A549 (cell line): ENCODE measurements around the gene RSRC1. TPM values are rescaled to one million over a fixed set of nuclear protein-coding genes. Genes with fewer than 3 reads are reported as not detected.

Experiments
- ATAC-seq, 2 experiments: fragments of 200-7000 bp in 1 of 2; fragments of >200 bp in 1 of 2; cut with Nextera tagmentation in 1 of 2; cut with Tn5 transposase in 1 of 2; 3 replicates each; pipeline versions ENCODE4 v1.8.0 to v1.9.1; 2018 to 2020; ENCODE audit warnings: mild to moderate bottlenecking in 1 of 2, moderate library complexity in 1 of 2
- CTCF ChIA-PET: fragments of 300-600 bp; sonication (Branson Sonifier 250); formaldehyde crosslinking; extraction: SDS; loops from one replicate; lab custom pipeline; 2021; ENCODE audit warnings: antibody characterized with exemption, inconsistent platforms; lab: Yijun Ruan, JAX
- POLR2A ChIA-PET: fragments of 350-600 bp; formaldehyde crosslinking; extraction: SDS; loops from one replicate; lab custom pipeline; 2021; ENCODE audit warnings: antibody characterized with exemption, inconsistent platforms; lab: Yijun Ruan, JAX
- DNase-seq, 2 experiments: peaks; one replicate each; pipeline versions ENCODE4 v3.0.0 to v3.0.0-alpha.2; 2011 to 2016; ENCODE audit warnings: low read depth in 1 of 2, low spot score in 1 of 2
- FAIRE-seq: peaks from 2 replicates; lab custom pipeline; 2011; peaks lifted over from hg19 to GRCh38; lab: Jason Lieb, UNC
- H3K27ac ChIP-seq, 2 experiments: fragments of >200 bp; sonication (Bioruptor Twin); formaldehyde crosslinking; 3 replicates each; pipeline ENCODE4 v1.5.1; 2016 to 2017
- H3K4me1 ChIP-seq: fragments of >200 bp; sonication (Bioruptor Twin); formaldehyde crosslinking; 3 replicates; pipeline ENCODE4 v1.6.1; 2016
- H3K4me2 ChIP-seq: fragments of >200 bp; sonication (Bioruptor Twin); formaldehyde crosslinking; 3 replicates; pipeline ENCODE4 v1.6.1; 2016
- H3K4me3 ChIP-seq: fragments of >200 bp; sonication (Bioruptor Twin); formaldehyde crosslinking; 3 replicates; pipeline ENCODE4 v1.5.1; 2016
- H3K9me3 ChIP-seq: fragments of >200 bp; sonication (Bioruptor Twin); formaldehyde crosslinking; 3 replicates; pipeline ENCODE4 v1.6.1; 2016
- BCL3 ChIP-seq: fragments of >200 bp; sonication (Bioruptor Twin); formaldehyde crosslinking; IDR thresholded peaks from 3 replicates; pipeline ENCODE4 v1.6.1; 2016
- CTCF ChIP-seq: fragments of >200 bp; sonication (Bioruptor Twin); formaldehyde crosslinking; IDR thresholded peaks from 3 replicates; pipeline ENCODE4 v1.5.1; 2016
- ESRRA ChIP-seq: fragments of 150-350 bp; IDR thresholded peaks from 2 replicates; pipeline ENCODE4 v1.6.1; 2014; ENCODE audit warnings: mild to moderate bottlenecking, low read length, borderline replicate concordance
- FOSB ChIP-seq: fragments of 250-450 bp; sonication (Bioruptor Pico); IDR thresholded peaks from 2 replicates; pipeline ENCODE4 v1.5.0; 2020; ENCODE audit warnings: mild to moderate bottlenecking, moderate library complexity
- HES2 ChIP-seq: fragments of >200 bp; sonication (Bioruptor Twin); formaldehyde crosslinking; IDR thresholded peaks from 2 replicates; pipeline ENCODE4 v1.6.1; 2016
- HEYL ChIP-seq: fragments of 250-450 bp; sonication (Bioruptor Pico); IDR thresholded peaks from 2 replicates; pipeline ENCODE4 v1.8.0; 2021; ENCODE audit warnings: mild to moderate bottlenecking, moderate library complexity
- HOXB5 ChIP-seq: fragments of 250-450 bp; sonication (Bioruptor Pico); IDR thresholded peaks from 2 replicates; pipeline ENCODE4 v1.5.0; 2020; ENCODE audit warnings: mild to moderate bottlenecking, moderate library complexity
- KDM1A ChIP-seq: fragments of 200-600 bp; sonication (generic); IDR thresholded peaks from 2 replicates; pipeline ENCODE4 v1.6.1; 2016; ENCODE audit warnings: low read depth, mild to moderate bottlenecking
- MAFK ChIP-seq: fragments of 450-650 bp; IDR thresholded peaks from 2 replicates; pipeline ENCODE4 v1.6.1; 2014; ENCODE audit not compliant: partially characterized antibody
- MAZ ChIP-seq: fragments of 150-350 bp; IDR thresholded peaks from 2 replicates; pipeline ENCODE4 v1.6.1; 2014; ENCODE audit warnings: antibody characterized with exemption, low read depth, low read length, borderline replicate concordance
- MYC ChIP-seq: IDR thresholded peaks from 2 replicates; pipeline ENCODE4 v1.6.1; 2012; ENCODE audit warnings: mild to moderate bottlenecking, inconsistent platforms, low read length, improper control_type of control experiment, borderline replicate concordance
- NFE2L2 ChIP-seq: fragments of 150-350 bp; conservative IDR thresholded peaks from 2 replicates; pipeline ENCODE4 v1.6.1; 2014; ENCODE audit warnings: low read length
- NR3C1 ChIP-seq: fragments of >200 bp; sonication (Bioruptor Twin); formaldehyde crosslinking; IDR thresholded peaks from 3 replicates; pipeline ENCODE4 v1.6.1; 2017
- PHF8 ChIP-seq: fragments of 200-600 bp; sonication (generic); IDR thresholded peaks from 2 replicates; pipeline ENCODE4 v1.6.1; 2016; ENCODE audit warnings: low read depth, mild to moderate bottlenecking, antibody characterized with exemption, moderate library complexity, borderline replicate concordance
- RAD21 ChIP-seq, 2 experiments: fragments of >200 bp in 1 of 2; sonication (Bioruptor Twin) in 1 of 2; formaldehyde crosslinking in 1 of 2; IDR thresholded peaks in 1 of 2; conservative IDR thresholded peaks in 1 of 2; 2 replicates in 1 of 2; 3 replicates in 1 of 2; pipeline ENCODE4 v1.6.1; 2012 to 2018; ENCODE audit warnings: inconsistent platforms in 1 of 2
- SREBF2 ChIP-seq: fragments of 450-650 bp; IDR thresholded peaks from 2 replicates; pipeline ENCODE4 v1.6.1; 2014; ENCODE audit warnings: mild to moderate bottlenecking, moderate library complexity
- TFCP2L1 ChIP-seq: fragments of 250-450 bp; sonication (Bioruptor Pico); IDR thresholded peaks from 2 replicates; pipeline ENCODE4 v1.5.0; 2021; ENCODE audit warnings: mild to moderate bottlenecking
- USF2 ChIP-seq: fragments of 450-650 bp; IDR thresholded peaks from 2 replicates; pipeline ENCODE4 v1.6.1; 2014; ENCODE audit warnings: antibody characterized with exemption
- ZNF302 ChIP-seq: fragments of 250-450 bp; sonication (Bioruptor Pico); IDR thresholded peaks from 2 replicates; pipeline ENCODE4 v1.9.0; 2021; ENCODE audit warnings: inconsistent platforms, mild to moderate bottlenecking, moderate library complexity
- ZSCAN20 ChIP-seq: fragments of 250-450 bp; sonication (Bioruptor Pico); IDR thresholded peaks from 2 replicates; pipeline ENCODE4 v1.8.0; 2022; ENCODE audit warnings: mild to moderate bottlenecking, moderate library complexity
- WGBS: methylation state at CpG from one replicate; pipeline ENCODE4 v1.1.6; 2017; ENCODE audit errors: missing lambda C conversion rate; 5-methylcytosine and 5-hydroxymethylcytosine counted together
- polyA plus RNA-seq, 4 experiments: library from polyadenylated mRNA; depleted of rRNA in 3 of 4; stranded (reverse); fragments of >200 nt; fragmentation: RNase III in 1 of 4; extraction: RNeasy Plus Mini Kit Qiagen cat#74134 plus additional on column Dnase treatment in 1 of 4; gene quantifications; 2 replicates in 3 of 4; 3 replicates in 1 of 4; pipeline ENCODE4 v1.2.3, GENCODE V29; 2011 to 2017

The RSRC1 gene
- polyA plus RNA-seq, 2 of the 4 experiments (the other 2 are of a cell fraction), result 17.5 to 52.2 TPM

- 82% methylated on average over 21 of the region's 22 CpGs for WGBS
- POLR2A ChIA-PET, result no interaction called here
Measured at GRCh38 chr3:158095111-158095813, 14.6 kb upstream of the RSRC1 start.

GRCh38 chr3:158095814-158096704 is 13.8 kb upstream of the RSRC1 start:
- FAIRE-seq (no peak), DNase-seq (no peak), ATAC-seq (no peak)
- POLR2A ChIA-PET, result no interaction called here
- H3K27ac ChIP-seq, result no peak overlapping the region
- 0 out of 3 replicates have a peak, but pooled peaks cover 6% of the 10 kb centered on the region for H3K4me1 ChIP-seq
- 85% methylated on average over 20 of the region's 20 CpGs for WGBS
- no peak overlapping the region for H3K4me2 ChIP-seq
- no peaks in the 10 kb centered on the region for H3K9me3 ChIP-seq
- no peak overlapping the region for H3K4me3 ChIP-seq
- TF ChIP-seq SREBF2, result no peak
- TF ChIP-seq MYC, result no peak
- no peak for TF ChIP-seq MAFK
- TF ChIP-seq HOXB5 (CRISPR knock-in tag), result no peak
- TF ChIP-seq TFCP2L1 (CRISPR knock-in tag), result no peak
- no peak for TF ChIP-seq PHF8
- TF ChIP-seq MAZ, result no peak
- CTCF ChIA-PET, result interaction anchor here (0.6 to 3.6 kb wide), 2 partner anchors 38 to 338 kb away, joined by 3 to 12 read pairs; no protein-coding TSS in a partner anchor

More at GRCh38 chr3:158095111-158095813, 14.6 kb upstream of the RSRC1 start:
- no peak overlapping the region for H3K4me3 ChIP-seq
- CTCF ChIA-PET, result interaction anchor here (3.6 kb wide), 1 partner anchor 339 kb away, joined by 12 read pairs; no protein-coding TSS in a partner anchor
- H3K4me1 ChIP-seq, result 0 out of 3 replicates have a peak, but pooled peaks cover 6% of the 10 kb centered on the region
- no peaks in the 10 kb centered on the region for H3K9me3 ChIP-seq
- no peak for DNase-seq
- no peak for ATAC-seq
- no peak overlapping the region for H3K27ac ChIP-seq
- no peak overlapping the region for H3K4me2 ChIP-seq
- FAIRE-seq, result no peak
- no peak for TF ChIP-seq SREBF2
- TF ChIP-seq ESRRA, result no peak
- TF ChIP-seq HES2, result no peak
- TF ChIP-seq BCL3, result no peak
- no peak for TF ChIP-seq USF2
- no peak for TF ChIP-seq ZNF302 (CRISPR knock-in tag)
- no peak for TF ChIP-seq NR3C1
- TF ChIP-seq MYC, result no peak
- no peak for TF ChIP-seq CTCF
- no peak for TF ChIP-seq TFCP2L1 (CRISPR knock-in tag)
- no peak for TF ChIP-seq NFE2L2
- no peak for TF ChIP-seq HEYL (CRISPR knock-in tag)
- no peak for TF ChIP-seq RAD21 (conservative IDR thresholded peaks at IDR 0.05 in 1 of 2, IDR thresholded peaks at IDR 0.05 in 1 of 2)
- no peak for TF ChIP-seq ZSCAN20
- TF ChIP-seq KDM1A, result no peak
- no peak for TF ChIP-seq FOSB (CRISPR knock-in tag)
